ENCODE results near the gene MIF4GD.

GRCh38 chr17:75271955-75272847, 1.2 kb upstream of the MIF4GD start:
- TF ChIP-seq EZH2phosphoT487 (IDR thresholded peaks at IDR 0.05; ENCODE audit: low read depth, severe bottlenecking, unreplicated experiment) (no peak), CTCF (IDR thresholded peaks at IDR 0.05; ENCODE audit: poor library complexity) (no peak)
